Heart right ventricle (tissue), 16 donors: ENCODE results near the gene SLC25A14. TPM values are rescaled to one million over a fixed set of nuclear protein-coding genes. Genes with fewer than 3 reads are reported as not detected.

Experiments
- ATAC-seq, 8 donors: fragments of 200-7000 bp; cut with Tn5 transposase; one replicate each; pipeline ENCODE4 v1.9.1; 2020; ENCODE audit warnings: mild to moderate bottlenecking in 8 of 8, moderate library complexity in 8 of 8, moderate number of reproducible peaks in 1 of 8
- DNase-seq, 2 donors: peaks; one replicate each; pipeline ENCODE4 v3.0.0-alpha.2; 2020
- H3K27ac ChIP-seq, 10 donors: fragments of 200-600 bp; sonication (generic) in 2 of 10; one replicate each; pipeline versions ENCODE4 v1.5.0 to v1.8.0; 2020 to 2022; ENCODE audit warnings: mild to moderate bottlenecking in 3 of 10
- H3K27me3 ChIP-seq, 7 donors: fragments of 200-600 bp; one replicate each; pipeline ENCODE4 v1.8.0; 2021 to 2022; ENCODE audit warnings: mild to moderate bottlenecking in 2 of 7
- H3K36me3 ChIP-seq, 9 donors: fragments of 200-600 bp; sonication (generic) in 1 of 9; one replicate each; pipeline versions ENCODE4 v1.5.0 to v1.8.0; 2020 to 2022; ENCODE audit warnings: mild to moderate bottlenecking in 2 of 9
- H3K4me1 ChIP-seq, 9 donors: fragments of 200-600 bp; sonication (generic) in 1 of 9; one replicate each; pipeline versions ENCODE4 v1.5.0 to v1.8.0; 2020 to 2022; ENCODE audit warnings: mild to moderate bottlenecking in 4 of 9
- H3K4me3 ChIP-seq, 10 donors: fragments of 200-600 bp; sonication (generic) in 2 of 10; one replicate each; pipeline versions ENCODE4 v1.5.0 to v1.8.0; 2020 to 2022; ENCODE audit warnings: mild to moderate bottlenecking in 7 of 10, moderate library complexity in 2 of 10
- H3K9me3 ChIP-seq, 11 donors: fragments of 200-600 bp in 10 of 11; sonication (generic) in 2 of 11; one replicate each; pipeline versions ENCODE4 v1.5.0 to v1.8.0; 2013 to 2022; ENCODE audit warnings: mild to moderate bottlenecking in 2 of 11, control low read depth in 1 of 11, moderate library complexity in 1 of 11
- CTCF ChIP-seq, 9 donors: fragments of 200-600 bp; sonication (generic) in 2 of 9; IDR thresholded peaks; one replicate each; pipeline versions ENCODE4 v1.5.0 to v1.8.0; 2021 to 2022; ENCODE audit warnings: antibody characterized with exemption in 9 of 9, mild to moderate bottlenecking in 5 of 9, moderate library complexity in 1 of 9
- WGBS, 2 donors: extraction: QIAGEN DNeasy Blood & Tissue Kit; methylation state at CpG; one replicate each; pipeline ENCODE4 v1.1.7; 2013; ENCODE audit warnings: inconsistent platforms in 1 of 2; 5-methylcytosine and 5-hydroxymethylcytosine counted together
- intact Hi-C, 10 donors: fragments of 100-400 bp; cut with DNase I; formaldehyde crosslinking; loops; one replicate each; pipeline versions ENCODE4 v1.11.1 to v1.14.2; 2022
- polyA plus RNA-seq, 2 donors: library from polyadenylated mRNA; stranded (reverse); fragments of 200-250 nt; gene quantifications; one replicate each; pipeline ENCODE4 v1.2.3, GENCODE V29; 2013
- total RNA-seq, 10 donors: library from RNA; stranded (reverse); fragmentation: NEBNext Ultra II Directional in 3 of 10; extraction: Animal tissue kit (Norgen Biotek cat#: 25700) in 3 of 10; gene quantifications; one replicate each; pipeline versions ENCODE4 v1.2.1 to v1.2.4, GENCODE V29; 2021 to 2023
- donor health status: Arrhythmogenic right ventricular cardiomyopathy.
- donor health status: ischemic (EF 13 %, LVEDD 7.1; RV severe dilation, severe dysfunction).
- donor health status: healthy with polysubstance abuse.
- donor health status: DM: no; HTN: yes; CAD: no.
- donor health status: DM: no; HTN: no; CAD: no.
- donor health status: ischemic (EF 25% LVEDD 6.9; RV normal size, moderate dysfunction).
- donor health status: ischemic (EF 25% LVEDD 5.7; RV mildly dilated, moderate dysfunction).
- donor health status: healthy.
- donor health status: DM: yes; HTN: yes; CAD: no.
- donor health status: Ischemic cardiomyopathy.
- donor health status: ischemic (EF 35%, LVEDD 5.7; RV mildly dilated, moderate dysfunction).
- donor health status: nonischemic (EF 11% LVEDD 7.7; RV severe dilation, severe dysfunction).
- donor health status: DM: yes; HTN: yes; CAD: no.
- donor health status: PGD.
- donor health status: ischemic (EF 29% LVEDD 5.4; RV normal size, mild dysfunction).
- donor health status: nonischemic (EF 23%, LVEDD 6.1; RV moderate dilation, normal function).

The SLC25A14 gene
- total and polyA plus RNA-seq, 12 donors = 4.1 to 9.9 (median 6.8) TPM

- no peaks in the 10 kb centered on the region for H3K36me3 ChIP-seq
- no peak overlapping the region for H3K27ac ChIP-seq
- no peaks in the 10 kb centered on the region for H3K4me1 ChIP-seq
- DNase-seq (no peak), ATAC-seq (no peak)
- H3K4me3 ChIP-seq = no peak overlapping the region
- H3K27me3 ChIP-seq = peaks cover 0 to 22% (median 0%) of the 10 kb centered on the region in 7 donors
- 73 to 79% methylated on average over 17 to 19 of the region's 19 CpGs for WGBS, 2 donors
- H3K9me3 ChIP-seq = no peaks in the 10 kb centered on the region
- intact Hi-C loops = no loop called here
- no peak for TF ChIP-seq CTCF (IDR thresholded peaks at IDR 0.05)
Observed at GRCh38 chrX:130299279-130300009, 40.3 kb upstream of the SLC25A14 start.

DNA sequence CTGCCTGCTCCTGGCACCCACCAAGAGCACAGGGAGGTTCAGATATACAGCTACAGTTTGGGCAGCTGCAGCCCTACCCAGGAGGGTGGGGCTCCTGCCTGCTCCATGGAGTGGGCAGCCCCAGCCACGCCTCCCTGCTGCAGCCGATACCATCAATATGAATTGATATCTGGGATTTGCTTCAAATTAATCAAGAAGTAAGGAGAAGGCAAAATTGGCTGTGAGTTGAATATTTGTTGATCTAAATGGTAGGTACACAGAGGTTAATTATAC is 39.8 kb upstream of the SLC25A14 start:
- DNase-seq (no peak), ATAC-seq (no peak)
- Histone ChIP-seq H3K36me3 (no peaks in the 10 kb centered on the region), H3K4me1 (no peaks in the 10 kb centered on the region), H3K27ac (no peak overlapping the region), H3K4me3 (no peak overlapping the region), H3K27me3 (peaks cover 0 to 18% (median 0%) of the 10 kb centered on the region in 7 donors), H3K9me3 (no peaks in the 10 kb centered on the region)
- WGBS, 2 donors = 66 to 78% methylated on average over 2 of the region's 2 CpGs
- no peak for TF ChIP-seq CTCF (IDR thresholded peaks at IDR 0.05)
- intact Hi-C loops = no loop called here

- intact Hi-C loops = no loop called here
- DNase-seq = no peak
- H3K9me3 ChIP-seq = no peaks in the 10 kb centered on the region
- 90 to 100% methylated on average over 1 of the region's 1 CpG for WGBS, 2 donors
- H3K36me3 ChIP-seq = no peaks in the 10 kb centered on the region
- H3K4me1 ChIP-seq = no peaks in the 10 kb centered on the region
- no peak overlapping the region for H3K27ac ChIP-seq
- no peak for TF ChIP-seq CTCF (IDR thresholded peaks at IDR 0.05)
- H3K27me3 ChIP-seq = peaks cover 0 to 14% (median 0%) of the 10 kb centered on the region in 7 donors
- no peak overlapping the region for H3K4me3 ChIP-seq
- no peak for ATAC-seq
Observed at GRCh38 chrX:130301405-130301804, 38.3 kb upstream of the SLC25A14 start.

GRCh38 chrX:130301977-130302376 is 37.7 kb upstream of the SLC25A14 start:
- Histone ChIP-seq H3K9me3 (no peaks in the 10 kb centered on the region), H3K4me1 (no peaks in the 10 kb centered on the region), H3K27me3 (peaks cover 0 to 14% (median 0%) of the 10 kb centered on the region in 7 donors), H3K27ac (no peak overlapping the region), H3K4me3 (no peak overlapping the region), H3K36me3 (no peaks in the 10 kb centered on the region)
- intact Hi-C loops = no loop called here
- no peak for TF ChIP-seq CTCF (IDR thresholded peaks at IDR 0.05)
- 65 to 70% methylated on average over 1 of the region's 1 CpG for WGBS, 2 donors
- DNase-seq = no peak
- ATAC-seq = no peak
